DOHH2 (cell line): ENCODE data around the gene FILIP1L.
A peak's percentile ranks its signal among the peaks of the same experiment; 100 is the strongest.

ENCODE experiments used
- H3F3A ChIP-seq: fragments of 200-600 bp; sonication (generic), shearing (Covaris generic); 2 replicates; pipeline ENCODE4 v1.6.0; 2016; ENCODE audit warnings: antibody characterized with exemption, mild to moderate bottlenecking; ENCODE audit not compliant: control insufficient read depth, insufficient read depth
- H3K27ac ChIP-seq: fragments of 200-600 bp; sonication (generic); 2 replicates; pipeline ENCODE4 v1.5.1; 2014; ENCODE audit warnings: low read depth, mild to moderate bottlenecking, low read length, moderate library complexity
- H3K27me3 ChIP-seq: fragments of 200-600 bp; sonication (generic); 2 replicates; pipeline ENCODE4 v1.6.1; 2014; ENCODE audit warnings: mild to moderate bottlenecking, low read length, mixed read lengths; ENCODE audit not compliant: control insufficient read depth
- H3K36me3 ChIP-seq: fragments of 200-600 bp; sonication (generic); 2 replicates; pipeline ENCODE4 v1.6.1; 2014; ENCODE audit warnings: mild to moderate bottlenecking, low read length, moderate library complexity, mixed read lengths; ENCODE audit not compliant: control insufficient read depth
- H3K4me1 ChIP-seq: fragments of 200-600 bp; sonication (generic); 2 replicates; pipeline ENCODE4 v1.6.1; 2014; ENCODE audit warnings: mild to moderate bottlenecking, low read length, mixed read lengths; ENCODE audit not compliant: control insufficient read depth
- H3K4me2 ChIP-seq: fragments of 200-600 bp; sonication (generic); 2 replicates; pipeline ENCODE4 v1.6.0; 2014; ENCODE audit warnings: mild to moderate bottlenecking, low read length, moderate library complexity
- H3K4me3 ChIP-seq: fragments of 200-600 bp; sonication (generic); 2 replicates; pipeline ENCODE4 v1.5.1; 2014; ENCODE audit warnings: mild to moderate bottlenecking, low read length, mixed read lengths
- H3K79me2 ChIP-seq: fragments of 200-600 bp; sonication (generic); 2 replicates; pipeline ENCODE4 v1.6.1; 2014; ENCODE audit warnings: mild to moderate bottlenecking, low read length, mixed read lengths; ENCODE audit not compliant: control insufficient read depth
- H3K9me2 ChIP-seq: fragments of 200-600 bp; sonication (generic); replicated peaks from 2 replicates; pipeline ENCODE4 v1.6.1; 2014; ENCODE audit warnings: mild to moderate bottlenecking, low read length, mixed read lengths; ENCODE audit not compliant: control insufficient read depth
- H3K9me3 ChIP-seq: fragments of 200-600 bp; sonication (generic); 2 replicates; pipeline ENCODE4 v1.6.1; 2014; ENCODE audit warnings: antibody characterized with exemption, low read length, mixed read lengths; ENCODE audit not compliant: control insufficient read depth, insufficient read depth
- H4K20me1 ChIP-seq: fragments of 200-600 bp; sonication (generic); 2 replicates; pipeline ENCODE4 v1.6.0; 2014; ENCODE audit warnings: low read depth, mild to moderate bottlenecking, antibody characterized with exemption, low read length, moderate library complexity; ENCODE audit not compliant: control insufficient read depth, insufficient read depth
- EZH2phosphoT487 ChIP-seq: fragments of 200-600 bp; sonication (generic); IDR thresholded peaks from 2 replicates; pipeline ENCODE4 v1.6.1; 2017; ENCODE audit warnings: borderline replicate concordance, mild to moderate bottlenecking, antibody characterized with exemption, low read length, moderate library complexity, mixed read lengths
- TF ChIP-seq, protein P1 (sequence below): fragments of 200-600 bp; sonication (generic); IDR thresholded peaks from one replicate; pipeline ENCODE4 v1.5.1; 2014; ENCODE audit warnings: antibody characterized with exemption, mild to moderate bottlenecking, low read depth, low read length; ENCODE audit not compliant: poor library complexity, severe bottlenecking

FILIP1L gene

DNA sequence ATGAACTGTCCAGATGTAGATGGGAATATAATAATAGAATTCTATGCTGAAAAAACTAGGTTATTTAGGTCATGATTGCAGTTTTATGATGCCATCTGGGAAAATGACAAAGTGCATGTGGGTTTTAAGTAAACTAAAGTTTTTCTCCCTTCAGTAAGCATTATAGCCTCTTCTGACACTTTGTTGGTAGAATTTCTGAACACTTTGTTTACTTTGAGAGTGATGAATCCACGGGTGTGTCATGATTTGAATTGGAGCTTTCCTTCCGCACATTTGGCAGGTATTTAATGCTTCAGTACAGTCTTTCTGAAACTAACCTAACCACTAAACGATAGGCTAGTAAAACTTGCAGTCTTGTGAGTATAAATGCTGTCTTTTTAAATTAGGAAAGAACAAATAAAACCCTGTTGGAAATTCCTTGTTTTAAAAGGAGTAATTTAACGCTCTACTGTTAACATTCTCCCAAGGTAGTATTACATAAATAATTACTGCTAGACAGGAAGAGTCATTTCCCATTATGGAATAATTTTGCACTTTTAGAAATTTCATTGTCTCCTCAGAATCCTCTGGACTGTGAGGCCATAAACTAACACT lies 7.0 kb downstream of the FILIP1L start:
- Histone ChIP-seq H3K27me3 (no peaks in the 10 kb centered on the region), H3K4me3 (no peak overlapping the region), H3K79me2 (no peaks in the 10 kb centered on the region), H4K20me1 (no peaks in the 10 kb centered on the region), H3K36me3 (peaks cover 5% of the 10 kb centered on the region; the same call in 1 of the 2 replicates), H3K9me2 (no peaks in the 10 kb centered on the region), H3K27ac (no peak overlapping the region), H3F3A (no peaks in the 10 kb centered on the region), H3K4me2 (no peak overlapping the region), H3K9me3 (no peaks in the 10 kb centered on the region), H3K4me1 (peaks cover 47% of the 10 kb centered on the region)
- TF ChIP-seq EZH2phosphoT487, result no peak
- TF ChIP-seq, protein P1, sequence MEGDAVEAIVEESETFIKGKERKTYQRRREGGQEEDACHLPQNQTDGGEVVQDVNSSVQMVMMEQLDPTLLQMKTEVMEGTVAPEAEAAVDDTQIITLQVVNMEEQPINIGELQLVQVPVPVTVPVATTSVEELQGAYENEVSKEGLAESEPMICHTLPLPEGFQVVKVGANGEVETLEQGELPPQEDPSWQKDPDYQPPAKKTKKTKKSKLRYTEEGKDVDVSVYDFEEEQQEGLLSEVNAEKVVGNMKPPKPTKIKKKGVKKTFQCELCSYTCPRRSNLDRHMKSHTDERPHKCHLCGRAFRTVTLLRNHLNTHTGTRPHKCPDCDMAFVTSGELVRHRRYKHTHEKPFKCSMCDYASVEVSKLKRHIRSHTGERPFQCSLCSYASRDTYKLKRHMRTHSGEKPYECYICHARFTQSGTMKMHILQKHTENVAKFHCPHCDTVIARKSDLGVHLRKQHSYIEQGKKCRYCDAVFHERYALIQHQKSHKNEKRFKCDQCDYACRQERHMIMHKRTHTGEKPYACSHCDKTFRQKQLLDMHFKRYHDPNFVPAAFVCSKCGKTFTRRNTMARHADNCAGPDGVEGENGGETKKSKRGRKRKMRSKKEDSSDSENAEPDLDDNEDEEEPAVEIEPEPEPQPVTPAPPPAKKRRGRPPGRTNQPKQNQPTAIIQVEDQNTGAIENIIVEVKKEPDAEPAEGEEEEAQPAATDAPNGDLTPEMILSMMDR, result no peak

- Histone ChIP-seq H3K4me2 (0 out of 2 replicates have a peak overlapping the region, but pooled peaks have one; percentile 60), H3K79me2 (no peaks in the 10 kb centered on the region), H3K4me1 (peaks cover 50% of the 10 kb centered on the region), H3F3A (no peaks in the 10 kb centered on the region), H4K20me1 (no peaks in the 10 kb centered on the region), H3K4me3 (no peak overlapping the region), H3K9me3 (no peaks in the 10 kb centered on the region), H3K27ac (no peak overlapping the region), H3K9me2 (no peaks in the 10 kb centered on the region), H3K27me3 (no peaks in the 10 kb centered on the region), H3K36me3 (peaks cover 5% of the 10 kb centered on the region; the same call in 1 of the 2 replicates)
- TF ChIP-seq, protein P1, result no peak
- no peak for TF ChIP-seq EZH2phosphoT487
Measured at GRCh38 chr3:100106531-100107141, 7.7 kb downstream of the FILIP1L start.

DNA sequence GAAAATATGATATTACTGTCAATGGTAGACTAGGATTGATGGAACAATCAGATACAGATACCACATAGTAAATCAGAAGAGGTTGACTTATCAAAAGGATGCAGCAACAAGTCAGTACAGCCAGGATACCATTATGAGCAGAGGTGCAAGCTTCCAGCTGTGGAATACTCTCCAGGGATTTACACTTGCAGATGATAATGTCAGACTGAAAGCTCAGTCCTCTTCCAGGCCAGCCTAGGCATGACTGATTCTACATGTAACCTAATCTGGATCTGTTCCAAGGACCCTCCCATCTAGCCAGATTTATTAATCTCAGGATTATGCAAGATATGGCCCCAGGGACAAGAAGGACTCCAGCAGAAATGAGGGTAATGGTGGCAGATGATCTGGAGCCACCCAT lies 8.2 kb downstream of the FILIP1L start:
- H3K79me2 ChIP-seq, result no peaks in the 10 kb centered on the region
- no peaks in the 10 kb centered on the region for H3K9me2 ChIP-seq
- H4K20me1 ChIP-seq, result no peaks in the 10 kb centered on the region
- no peaks in the 10 kb centered on the region for H3F3A ChIP-seq
- H3K9me3 ChIP-seq, result no peaks in the 10 kb centered on the region
- no peaks in the 10 kb centered on the region for H3K27me3 ChIP-seq
- H3K4me3 ChIP-seq, result peak overlapping the region; percentile 45
- peaks cover 50% of the 10 kb centered on the region for H3K4me1 ChIP-seq
- peaks cover 5% of the 10 kb centered on the region; the same call in 1 of the 2 replicates for H3K36me3 ChIP-seq
- TF ChIP-seq EZH2phosphoT487, result no peak
- TF ChIP-seq, protein P1, result no peak
- H3K27ac ChIP-seq, result peak overlapping the region; percentile 54; the same call in 1 of the 2 replicates
- H3K4me2 ChIP-seq, result peak overlapping the region; percentile 60
